CD14-positive monocyte (primary cell): ENCODE data around the gene APIP. TPM values are rescaled to one million over a fixed set of nuclear protein-coding genes. Genes with fewer than 3 reads are reported as not detected.
"Not testable (repeated sequence)": the region's sequence is repeated elsewhere in the genome, so short reads cannot be mapped to it uniquely, and the experiment has no call there.

ENCODE experiments used
- DNase-seq, 3 donors: peaks; one replicate each; pipeline ENCODE4 v3.0.0-alpha.2; 2011 to 2022
- H2AFZ ChIP-seq: 2 replicates; pipeline ENCODE4 v1.6.0; 2012; ENCODE audit warnings: mild to moderate bottlenecking, low read depth, low read length, inconsistent platforms; ENCODE audit not compliant: insufficient read depth, poor library complexity, severe bottlenecking
- H3K27ac ChIP-seq, 2 donors: 1 replicate in 1 of 2; 2 replicates in 1 of 2; pipeline ENCODE4 v1.5.1; 2012 to 2013; ENCODE audit warnings: low read length in 2 of 2, control low read depth in 1 of 2, inconsistent platforms in 1 of 2, low read depth in 1 of 2, mild to moderate bottlenecking in 1 of 2
- H3K27me3 ChIP-seq, 2 donors: one replicate each; pipeline versions ENCODE4 v1.6.0 to v1.6.1; 2011 to 2013; ENCODE audit warnings: low read length in 2 of 2; ENCODE audit not compliant: control insufficient read depth in 2 of 2, insufficient read depth in 2 of 2
- H3K36me3 ChIP-seq, 2 donors: replicated peaks in 1 of 2; 1 replicate in 1 of 2; 2 replicates in 1 of 2; pipeline versions ENCODE4 v1.5.1 to v1.6.1; 2012 to 2013; ENCODE audit warnings: low read length in 2 of 2, control low read depth in 1 of 2, inconsistent platforms in 1 of 2, mild to moderate bottlenecking in 1 of 2; ENCODE audit not compliant: insufficient read depth in 2 of 2, control insufficient read depth in 1 of 2
- H3K4me1 ChIP-seq, 2 donors: 1 replicate in 1 of 2; 2 replicates in 1 of 2; pipeline versions ENCODE4 v1.5.1 to v1.6.1; 2012 to 2013; ENCODE audit warnings: low read length in 2 of 2, control low read depth in 1 of 2, inconsistent platforms in 1 of 2, mild to moderate bottlenecking in 1 of 2, moderate library complexity in 1 of 2; ENCODE audit not compliant: insufficient read depth in 2 of 2, control insufficient read depth in 1 of 2
- H3K4me2 ChIP-seq: replicated peaks from 2 replicates; pipeline ENCODE3; 2012; ENCODE audit warnings: low read length, moderate library complexity, mild to moderate bottlenecking; ENCODE audit not compliant: poor library complexity, severe bottlenecking; ENCODE audit errors: extremely low read depth
- H3K4me3 ChIP-seq, 3 experiments: fragments of 200-600 bp in 1 of 3; sonication (generic) in 1 of 3; replicated peaks in 1 of 3; 1 replicate in 2 of 3; 2 replicates in 1 of 3; pipeline ENCODE4 v1.5.1; 2011 to 2013; ENCODE audit warnings: low read length in 3 of 3, mild to moderate bottlenecking in 3 of 3, control low read depth in 2 of 3, low read depth in 2 of 3, inconsistent platforms in 1 of 3, moderate library complexity in 1 of 3
- H3K79me2 ChIP-seq: 2 replicates; pipeline ENCODE4 v1.6.0; 2012; ENCODE audit warnings: mild to moderate bottlenecking, control low read depth, inconsistent platforms, low read length, moderate library complexity; ENCODE audit not compliant: insufficient read depth
- H3K9ac ChIP-seq: 2 replicates; pipeline ENCODE4 v1.6.0; 2017; ENCODE audit warnings: low read length, mild to moderate bottlenecking; ENCODE audit not compliant: insufficient read depth, poor library complexity, severe bottlenecking
- H3K9me3 ChIP-seq, 2 donors: replicated peaks in 1 of 2; 1 replicate in 1 of 2; 2 replicates in 1 of 2; pipeline versions ENCODE4 v1.5.1 to v1.6.1; 2012 to 2013; ENCODE audit warnings: low read length in 2 of 2, control low read depth in 1 of 2; ENCODE audit not compliant: control insufficient read depth in 1 of 2, insufficient read depth in 1 of 2
- H4K20me1 ChIP-seq: 2 replicates; pipeline ENCODE4 v1.6.0; 2012; ENCODE audit warnings: mild to moderate bottlenecking, low read length, control low read depth, moderate library complexity; ENCODE audit not compliant: insufficient read depth
- H3K27ac Mint-ChIP-seq, 7 donors: one replicate each; pipeline ENCODE4 v1.8.0; 2020; ENCODE audit warnings: mild to moderate bottlenecking in 7 of 7, mixed read lengths in 7 of 7, moderate library complexity in 6 of 7, inconsistent platforms in 2 of 7
- H3K27me3 Mint-ChIP-seq, 3 donors: one replicate each; pipeline ENCODE4 v1.8.0; 2021 to 2022; ENCODE audit warnings: low read depth in 3 of 3, mild to moderate bottlenecking in 3 of 3, mixed read lengths in 3 of 3, moderate library complexity in 3 of 3, inconsistent platforms in 1 of 3
- H3K36me3 Mint-ChIP-seq, 2 donors: one replicate each; pipeline ENCODE4 v1.8.0; 2020; ENCODE audit warnings: mixed read lengths in 2 of 2, inconsistent platforms in 1 of 2, mild to moderate bottlenecking in 1 of 2
- H3K4me1 Mint-ChIP-seq: one replicate; pipeline ENCODE4 v1.8.0; 2020; ENCODE audit warnings: mild to moderate bottlenecking, mixed read lengths
- H3K4me3 Mint-ChIP-seq, 2 donors: one replicate each; pipeline ENCODE4 v1.8.0; 2020; ENCODE audit warnings: mild to moderate bottlenecking in 2 of 2, mixed read lengths in 2 of 2, moderate library complexity in 1 of 2
- H3K9me3 Mint-ChIP-seq, 7 donors: one replicate each; pipeline ENCODE4 v1.8.0; 2020 to 2022; ENCODE audit warnings: mixed read lengths in 7 of 7, mild to moderate bottlenecking in 6 of 7, moderate library complexity in 6 of 7, inconsistent platforms in 2 of 7
- WGBS: methylation state at CpG from one replicate; pipeline ENCODE4 v1.1.5; 2013; ENCODE audit warnings: missing lambda C conversion rate; ENCODE audit not compliant: insufficient coverage; 5-methylcytosine and 5-hydroxymethylcytosine counted together
- intact Hi-C, 2 donors: fragments of 100-400 bp; cut with micrococcal nuclease; formaldehyde crosslinking; loops; one replicate each; pipeline versions ENCODE4 v1.15.0 to v1.15.1; 2023
- polyA plus RNA-seq, 3 donors: library from polyadenylated mRNA; depleted of rRNA in 1 of 3; unstranded in 2 of 3; stranded (reverse) in 1 of 3; fragments of 300-500 nt in 2 of 3; fragments of >200 nt in 1 of 3; fragmentation: Illumina TruSeq in 2 of 3; gene quantifications; 1 replicate in 2 of 3; 2 replicates in 1 of 3; pipeline ENCODE4 v1.2.3, GENCODE V29; 2012 to 2021
- TF ChIP-seq, protein P1 (sequence below): fragments of 200-600 bp; IDR thresholded peaks from one replicate; pipeline ENCODE4 v1.8.0; 2022; ENCODE audit warnings: antibody characterized with exemption, mild to moderate bottlenecking

Gene APIP
- polyA plus RNA-seq, 3 donors, result 16.3 to 25.4 (median 22.9) TPM

DNA sequence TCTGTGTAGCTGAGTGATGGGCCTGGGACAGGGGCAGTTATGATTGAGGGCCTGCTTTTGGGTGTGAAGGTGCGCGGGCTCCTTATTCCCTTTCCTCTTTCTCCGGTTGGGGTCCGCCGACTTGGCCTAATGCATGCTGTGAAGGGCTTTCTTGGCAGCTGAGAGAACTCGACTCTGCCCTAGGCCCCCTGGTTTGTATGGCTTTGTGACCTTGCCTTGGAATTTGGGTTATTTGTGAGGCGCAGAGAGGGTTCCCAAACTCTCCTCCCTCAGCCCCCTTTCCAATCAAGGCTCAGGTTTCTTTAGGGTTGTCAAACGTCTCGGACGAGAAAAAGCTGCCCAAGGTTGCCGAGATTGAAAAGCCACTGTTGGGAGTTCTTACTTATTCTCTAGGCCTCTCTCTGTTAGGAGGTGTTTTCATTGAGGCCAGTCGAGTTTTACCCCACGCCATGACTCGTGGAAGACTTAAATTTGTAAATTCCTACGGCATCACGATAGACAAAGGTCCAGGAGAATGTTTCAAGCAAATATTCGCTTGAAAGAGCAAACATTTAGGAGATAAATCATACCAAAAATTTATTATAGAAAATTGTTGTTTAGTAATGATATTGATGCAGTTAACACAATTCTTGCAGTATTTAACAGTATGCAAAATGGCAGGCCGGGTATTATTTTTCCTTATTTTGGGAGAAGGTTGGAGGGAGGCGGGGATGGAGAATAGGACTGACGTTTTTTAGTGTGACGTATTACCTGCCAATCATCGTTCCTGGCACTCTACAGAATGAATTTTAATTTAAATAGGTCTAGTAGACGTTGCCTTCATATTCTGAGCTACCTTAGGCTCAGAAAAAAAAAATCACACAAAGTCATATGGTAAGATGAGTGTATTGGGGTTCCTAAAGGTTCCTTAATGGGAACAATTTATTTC is 928 bp upstream of the APIP start:
- H3K4me2 ChIP-seq, result peak overlapping the region; percentile 82
- peaks cover 0 to 1% (median 0%) of the 10 kb centered on the region in 3 donors for H3K27me3 Mint-ChIP-seq
- peaks cover 0 to 12% of the 10 kb centered on the region in 2 donors for H3K36me3 ChIP-seq
- peaks cover 68% of the 10 kb centered on the region for H3K79me2 ChIP-seq
- H3K36me3 Mint-ChIP-seq, result peaks cover 22 to 25% of the 10 kb centered on the region in 2 donors
- peak overlapping the region; percentile 66 to 84 (median 83) for H3K4me3 ChIP-seq
- WGBS, result 33% methylated on average over 3 of the region's 23 CpGs
- H3K9me3 Mint-ChIP-seq, result peaks cover 0 to 6% (median 0%) of the 10 kb centered on the region in 7 donors
- H3K4me1 Mint-ChIP-seq, result peaks cover 21% of the 10 kb centered on the region
- no peaks in the 10 kb centered on the region for H3K9me3 ChIP-seq
- H3K27ac ChIP-seq, result peak overlapping the region; percentile 69 to 93
- TF ChIP-seq, protein P1, sequence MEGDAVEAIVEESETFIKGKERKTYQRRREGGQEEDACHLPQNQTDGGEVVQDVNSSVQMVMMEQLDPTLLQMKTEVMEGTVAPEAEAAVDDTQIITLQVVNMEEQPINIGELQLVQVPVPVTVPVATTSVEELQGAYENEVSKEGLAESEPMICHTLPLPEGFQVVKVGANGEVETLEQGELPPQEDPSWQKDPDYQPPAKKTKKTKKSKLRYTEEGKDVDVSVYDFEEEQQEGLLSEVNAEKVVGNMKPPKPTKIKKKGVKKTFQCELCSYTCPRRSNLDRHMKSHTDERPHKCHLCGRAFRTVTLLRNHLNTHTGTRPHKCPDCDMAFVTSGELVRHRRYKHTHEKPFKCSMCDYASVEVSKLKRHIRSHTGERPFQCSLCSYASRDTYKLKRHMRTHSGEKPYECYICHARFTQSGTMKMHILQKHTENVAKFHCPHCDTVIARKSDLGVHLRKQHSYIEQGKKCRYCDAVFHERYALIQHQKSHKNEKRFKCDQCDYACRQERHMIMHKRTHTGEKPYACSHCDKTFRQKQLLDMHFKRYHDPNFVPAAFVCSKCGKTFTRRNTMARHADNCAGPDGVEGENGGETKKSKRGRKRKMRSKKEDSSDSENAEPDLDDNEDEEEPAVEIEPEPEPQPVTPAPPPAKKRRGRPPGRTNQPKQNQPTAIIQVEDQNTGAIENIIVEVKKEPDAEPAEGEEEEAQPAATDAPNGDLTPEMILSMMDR, result no peak
- peak overlapping the region; percentile 95 to 99 (median 97) for H3K27ac Mint-ChIP-seq
- intact Hi-C loops, result no loop called here
- H3K27me3 ChIP-seq, result no peaks in the 10 kb centered on the region
- H3K9ac ChIP-seq, result peak overlapping the region; percentile 95
- H4K20me1 ChIP-seq, result no peaks in the 10 kb centered on the region
- peaks cover 16 to 20% of the 10 kb centered on the region in 2 donors for H3K4me1 ChIP-seq
- H2AFZ ChIP-seq, result peak overlapping the region; percentile 93
- H3K4me3 Mint-ChIP-seq, result peak overlapping the region; percentile 94 to 99
- no peak for DNase-seq

DNA sequence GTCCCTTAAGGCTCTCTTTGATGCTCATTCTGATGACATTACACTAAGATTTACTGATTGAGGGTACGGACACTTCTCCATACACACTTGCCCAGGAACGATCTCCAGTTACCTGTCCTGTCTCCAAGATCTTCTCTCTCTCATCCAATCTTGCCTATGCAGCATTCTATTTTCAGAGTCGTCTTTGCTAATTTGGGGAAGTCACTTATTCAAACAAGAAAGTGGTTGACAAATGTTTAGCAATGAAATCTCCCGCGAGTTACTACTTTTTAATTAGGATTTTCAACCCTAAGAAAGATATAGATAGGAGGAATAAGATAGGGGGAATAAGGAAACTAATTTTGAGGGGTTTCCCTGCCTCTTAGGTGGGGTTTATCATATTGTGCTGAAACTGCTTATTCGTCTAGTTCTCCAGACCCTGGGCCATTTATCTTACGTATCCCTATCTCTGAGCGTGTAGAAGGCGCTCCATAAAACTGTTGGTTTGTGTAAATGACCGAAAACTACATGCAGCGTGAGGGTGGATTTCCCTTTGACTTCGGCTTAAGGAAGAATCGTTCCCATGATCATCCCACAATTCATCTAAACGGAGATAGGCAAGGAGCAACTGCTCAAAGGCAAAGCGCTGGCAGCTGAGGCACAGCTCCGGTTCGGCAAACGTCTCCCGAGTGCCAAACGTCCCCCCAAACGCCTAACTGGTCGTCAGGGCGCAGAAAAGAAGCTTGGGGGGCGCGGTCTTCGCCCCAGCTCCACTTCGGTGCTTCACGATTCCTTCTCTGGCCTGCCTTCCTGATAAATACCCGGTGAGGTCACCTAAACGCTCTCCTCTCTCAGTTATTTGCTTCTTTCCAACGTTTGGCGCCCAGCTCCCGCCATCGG is 804 bp downstream of the APIP start:
- peak overlapping the region; percentile 95 for H3K9ac ChIP-seq
- no peaks in the 10 kb centered on the region for H3K27me3 ChIP-seq
- no peaks in the 10 kb centered on the region for H3K36me3 ChIP-seq
- Mint-ChIP-seq H3K27ac (peak overlapping the region; percentile 95 to 99 (median 97)), H3K36me3 (peaks cover 17 to 19% of the 10 kb centered on the region in 2 donors), H3K9me3 (peaks cover 0 to 6% (median 0%) of the 10 kb centered on the region in 7 donors), H3K4me3 (peak overlapping the region; percentile 94 to 99), H3K27me3 (peaks cover 0 to 1% (median 0%) of the 10 kb centered on the region in 3 donors), H3K4me1 (peaks cover 25% of the 10 kb centered on the region)
- TF ChIP-seq, protein P1, result no peak
- peak in 2 of 3 donors; percentile 8 to 26 for DNase-seq
- intact Hi-C loops, result no loop called here
- peaks cover 23 to 30% of the 10 kb centered on the region in 2 donors for H3K4me1 ChIP-seq
- H3K4me3 ChIP-seq, result peak overlapping the region; percentile 66 to 84 (median 83)
- H3K9me3 ChIP-seq, result no peaks in the 10 kb centered on the region
- H2AFZ ChIP-seq, result peak overlapping the region; percentile 93
- peaks cover 74% of the 10 kb centered on the region for H3K79me2 ChIP-seq
- no peaks in the 10 kb centered on the region for H4K20me1 ChIP-seq
- H3K4me2 ChIP-seq, result peak overlapping the region; percentile 82
- peak overlapping the region; percentile 69 to 93 for H3K27ac ChIP-seq
- under 1% methylated on average over 21 of the region's 34 CpGs for WGBS

DNA sequence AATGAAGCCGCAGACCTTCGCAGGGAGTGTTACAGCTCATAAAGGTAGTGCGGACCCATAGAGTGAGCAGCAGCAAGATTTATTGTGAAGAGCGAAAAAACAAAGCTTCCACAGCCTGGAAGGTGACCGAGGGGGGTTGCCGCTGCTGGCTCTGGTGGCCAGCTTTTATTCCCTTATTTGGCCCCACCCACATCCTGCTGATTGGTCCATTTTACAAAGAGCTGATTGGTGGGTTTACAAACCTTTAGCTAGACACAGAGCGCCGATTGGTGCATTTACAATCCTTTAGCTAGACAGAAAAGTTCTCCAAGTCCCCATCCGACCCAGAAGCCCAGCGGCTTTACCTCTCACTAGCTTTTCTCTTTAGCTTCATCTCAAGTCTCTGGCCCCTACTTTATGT is 2.6 kb downstream of the APIP start:
- not testable (repeated sequence) for H3K4me3 Mint-ChIP-seq

More for the DNA sequence above, 2.6 kb downstream of the APIP start:
- H3K9me3 ChIP-seq, H3K27ac ChIP-seq, H3K36me3 ChIP-seq, DNase-seq, H3K27me3 Mint-ChIP-seq, H3K9ac ChIP-seq, intact Hi-C loops, H3K4me2 ChIP-seq, H2AFZ ChIP-seq, H3K27me3 ChIP-seq, H3K9me3 Mint-ChIP-seq, H3K4me3 ChIP-seq, H4K20me1 ChIP-seq, H3K27ac Mint-ChIP-seq: not testable (repeated sequence)
- H3K4me1 Mint-ChIP-seq, result peaks cover 25% of the 10 kb centered on the region
- Histone ChIP-seq H3K4me1 (peaks cover 30 to 38% of the 10 kb centered on the region in 2 donors), H3K79me2 (peaks cover 77% of the 10 kb centered on the region)
- over 99% methylated on average over 9 of the region's 10 CpGs for WGBS
- peaks cover 14 to 19% of the 10 kb centered on the region in 2 donors for H3K36me3 Mint-ChIP-seq
